Measurements from ENCODE around the gene CLINT1.

The CLINT1 gene

GRCh38 chr5:157817928-157818327 lies 41.0 kb downstream of the CLINT1 start:
- Histone ChIP-seq H3K4me1 (ENCODE audit: insufficient read depth, low read length) (peaks cover 42% of the 10 kb centered on the region), H3K36me3 (ENCODE audit: insufficient read depth, low read length) (peaks cover 10% of the 10 kb centered on the region), H3K4me3 (ENCODE audit: low read depth in 1 of 2, low read length in 2 of 2) (no peak overlapping the region), H3K9ac (ENCODE audit: low read length) (no peak overlapping the region), H3K27ac (ENCODE audit: low read depth, low read length) (no peak overlapping the region), H3K9me3 (ENCODE audit: low read length) (no peaks in the 10 kb centered on the region), H3K27me3 (ENCODE audit: control insufficient read depth in 1 of 2, insufficient read depth in 2 of 2, low read length in 2 of 2) (no peaks in the 10 kb centered on the region)

- H3K36me3 ChIP-seq (ENCODE audit: insufficient read depth, low read length): peaks cover 12% of the 10 kb centered on the region
- peaks cover 37% of the 10 kb centered on the region for H3K4me1 ChIP-seq (ENCODE audit: insufficient read depth, low read length)
- H3K27me3 ChIP-seq (ENCODE audit: control insufficient read depth in 1 of 2, insufficient read depth in 2 of 2, low read length in 2 of 2): no peaks in the 10 kb centered on the region
- no peak overlapping the region for H3K9ac ChIP-seq (ENCODE audit: low read length)
- H3K27ac ChIP-seq (ENCODE audit: low read depth, low read length): no peak overlapping the region
- no peaks in the 10 kb centered on the region for H3K9me3 ChIP-seq (ENCODE audit: low read length)
- H3K4me3 ChIP-seq (ENCODE audit: low read depth in 1 of 2, low read length in 2 of 2): no peak overlapping the region
Observed at GRCh38 chr5:157817387-157817702, 41.6 kb downstream of the CLINT1 start.

- Histone ChIP-seq H3K9ac (ENCODE audit: low read length) (no peak overlapping the region), H3K27ac (ENCODE audit: low read depth, low read length) (no peak overlapping the region), H3K4me3 (ENCODE audit: low read depth in 1 of 2, low read length in 2 of 2) (no peak overlapping the region), H3K9me3 (ENCODE audit: low read length) (no peaks in the 10 kb centered on the region), H3K4me1 (ENCODE audit: insufficient read depth, low read length) (peaks cover 35% of the 10 kb centered on the region), H3K27me3 (ENCODE audit: control insufficient read depth in 1 of 2, insufficient read depth in 2 of 2, low read length in 2 of 2) (no peaks in the 10 kb centered on the region), H3K36me3 (ENCODE audit: insufficient read depth, low read length) (peaks cover 16% of the 10 kb centered on the region)
Observed at GRCh38 chr5:157816682-157817386, 42.1 kb downstream of the CLINT1 start.

GRCh38 chr5:157812086-157812485 lies 46.9 kb downstream of the CLINT1 start:
- no peak overlapping the region for H3K9ac ChIP-seq (ENCODE audit: low read length)
- no peak overlapping the region for H3K27ac ChIP-seq (ENCODE audit: low read depth, low read length)
- no peaks in the 10 kb centered on the region for H3K27me3 ChIP-seq (ENCODE audit: control insufficient read depth in 1 of 2, insufficient read depth in 2 of 2, low read length in 2 of 2)
- H3K4me1 ChIP-seq (ENCODE audit: insufficient read depth, low read length): peaks cover 7% of the 10 kb centered on the region
- peaks cover 41% of the 10 kb centered on the region for H3K36me3 ChIP-seq (ENCODE audit: insufficient read depth, low read length)
- no peaks in the 10 kb centered on the region for H3K9me3 ChIP-seq (ENCODE audit: low read length)
- H3K4me3 ChIP-seq (ENCODE audit: low read depth in 1 of 2, low read length in 2 of 2): no peak overlapping the region

GRCh38 chr5:157808043-157808442 lies 50.9 kb downstream of the CLINT1 start:
- no peak overlapping the region for H3K27ac ChIP-seq (ENCODE audit: low read depth, low read length)
- peaks cover 7% of the 10 kb centered on the region for H3K4me1 ChIP-seq (ENCODE audit: insufficient read depth, low read length)
- H3K36me3 ChIP-seq (ENCODE audit: insufficient read depth, low read length): peaks cover 46% of the 10 kb centered on the region
- H3K9ac ChIP-seq (ENCODE audit: low read length): no peak overlapping the region
- no peaks in the 10 kb centered on the region for H3K9me3 ChIP-seq (ENCODE audit: low read length)
- H3K4me3 ChIP-seq (ENCODE audit: low read depth in 1 of 2, low read length in 2 of 2): no peak overlapping the region
- no peaks in the 10 kb centered on the region for H3K27me3 ChIP-seq (ENCODE audit: control insufficient read depth in 1 of 2, insufficient read depth in 2 of 2, low read length in 2 of 2)

GRCh38 chr5:157802736-157803135 lies 56.2 kb downstream of the CLINT1 start:
- no peaks in the 10 kb centered on the region for H3K27me3 ChIP-seq (ENCODE audit: control insufficient read depth in 1 of 2, insufficient read depth in 2 of 2, low read length in 2 of 2)
- H3K27ac ChIP-seq (ENCODE audit: low read depth, low read length): no peak overlapping the region
- H3K36me3 ChIP-seq (ENCODE audit: insufficient read depth, low read length): peaks cover 17% of the 10 kb centered on the region
- H3K9ac ChIP-seq (ENCODE audit: low read length): no peak overlapping the region
- no peaks in the 10 kb centered on the region for H3K9me3 ChIP-seq (ENCODE audit: low read length)
- H3K4me3 ChIP-seq (ENCODE audit: low read depth in 1 of 2, low read length in 2 of 2): no peak overlapping the region
- H3K4me1 ChIP-seq (ENCODE audit: insufficient read depth, low read length): no peaks in the 10 kb centered on the region

- H3K9ac ChIP-seq (ENCODE audit: low read length): no peak overlapping the region
- no peak overlapping the region for H3K27ac ChIP-seq (ENCODE audit: low read depth, low read length)
- H3K9me3 ChIP-seq (ENCODE audit: low read length): no peaks in the 10 kb centered on the region
- H3K4me3 ChIP-seq (ENCODE audit: low read depth in 1 of 2, low read length in 2 of 2): no peak overlapping the region
- no peaks in the 10 kb centered on the region for H3K27me3 ChIP-seq (ENCODE audit: control insufficient read depth in 1 of 2, insufficient read depth in 2 of 2, low read length in 2 of 2)
- peaks cover 6% of the 10 kb centered on the region for H3K36me3 ChIP-seq (ENCODE audit: insufficient read depth, low read length)
- H3K4me1 ChIP-seq (ENCODE audit: insufficient read depth, low read length): no peaks in the 10 kb centered on the region
Observed at GRCh38 chr5:157800137-157800536, 58.8 kb downstream of the CLINT1 start.

- no peak overlapping the region for H3K9ac ChIP-seq (ENCODE audit: low read length)
- H3K27ac ChIP-seq (ENCODE audit: low read depth, low read length): no peak overlapping the region
- no peaks in the 10 kb centered on the region for H3K4me1 ChIP-seq (ENCODE audit: insufficient read depth, low read length)
- H3K36me3 ChIP-seq (ENCODE audit: insufficient read depth, low read length): peaks cover 3% of the 10 kb centered on the region
- H3K27me3 ChIP-seq (ENCODE audit: control insufficient read depth in 1 of 2, insufficient read depth in 2 of 2, low read length in 2 of 2): no peaks in the 10 kb centered on the region
- no peaks in the 10 kb centered on the region for H3K9me3 ChIP-seq (ENCODE audit: low read length)
- no peak overlapping the region for H3K4me3 ChIP-seq (ENCODE audit: low read depth in 1 of 2, low read length in 2 of 2)
Observed at GRCh38 chr5:157799578-157799977, 59.4 kb downstream of the CLINT1 start.

- no peaks in the 10 kb centered on the region for H3K27me3 ChIP-seq (ENCODE audit: control insufficient read depth in 1 of 2, insufficient read depth in 2 of 2, low read length in 2 of 2)
- H3K27ac ChIP-seq (ENCODE audit: low read depth, low read length): no peak overlapping the region
- H3K36me3 ChIP-seq (ENCODE audit: insufficient read depth, low read length): peaks cover 28% of the 10 kb centered on the region
- H3K4me1 ChIP-seq (ENCODE audit: insufficient read depth, low read length): no peaks in the 10 kb centered on the region
- no peaks in the 10 kb centered on the region for H3K9me3 ChIP-seq (ENCODE audit: low read length)
- no peak overlapping the region for H3K4me3 ChIP-seq (ENCODE audit: low read depth in 1 of 2, low read length in 2 of 2)
- no peak overlapping the region for H3K9ac ChIP-seq (ENCODE audit: low read length)
Observed at GRCh38 chr5:157793301-157793700, 65.6 kb downstream of the CLINT1 start.

- Histone ChIP-seq H3K9me3 (ENCODE audit: low read length) (no peaks in the 10 kb centered on the region), H3K9ac (ENCODE audit: low read length) (no peak overlapping the region), H3K27me3 (ENCODE audit: control insufficient read depth in 1 of 2, insufficient read depth in 2 of 2, low read length in 2 of 2) (no peaks in the 10 kb centered on the region), H3K27ac (ENCODE audit: low read depth, low read length) (no peak overlapping the region), H3K36me3 (ENCODE audit: insufficient read depth, low read length) (peaks cover 23% of the 10 kb centered on the region), H3K4me1 (ENCODE audit: insufficient read depth, low read length) (no peaks in the 10 kb centered on the region), H3K4me3 (ENCODE audit: low read depth in 1 of 2, low read length in 2 of 2) (no peak overlapping the region)
Observed at GRCh38 chr5:157785801-157786200, 73.1 kb downstream of the CLINT1 start.

GRCh38 chr5:157779221-157779620 lies 79.7 kb downstream of the CLINT1 start:
- no peak overlapping the region for H3K9ac ChIP-seq (ENCODE audit: low read length)
- no peak overlapping the region for H3K4me3 ChIP-seq (ENCODE audit: low read depth in 1 of 2, low read length in 2 of 2)
- peaks cover 1% of the 10 kb centered on the region for H3K36me3 ChIP-seq (ENCODE audit: insufficient read depth, low read length)
- no peaks in the 10 kb centered on the region for H3K4me1 ChIP-seq (ENCODE audit: insufficient read depth, low read length)
- no peak overlapping the region for H3K27ac ChIP-seq (ENCODE audit: low read depth, low read length)
- no peaks in the 10 kb centered on the region for H3K27me3 ChIP-seq (ENCODE audit: control insufficient read depth in 1 of 2, insufficient read depth in 2 of 2, low read length in 2 of 2)
- H3K9me3 ChIP-seq (ENCODE audit: low read length): no peaks in the 10 kb centered on the region

GRCh38 chr5:157778121-157778805 lies 80.7 kb downstream of the CLINT1 start:
- Histone ChIP-seq H3K4me1 (ENCODE audit: insufficient read depth, low read length) (no peaks in the 10 kb centered on the region), H3K4me3 (ENCODE audit: low read depth in 1 of 2, low read length in 2 of 2) (no peak overlapping the region), H3K9ac (ENCODE audit: low read length) (no peak overlapping the region), H3K36me3 (ENCODE audit: insufficient read depth, low read length) (no peaks in the 10 kb centered on the region), H3K27ac (ENCODE audit: low read depth, low read length) (no peak overlapping the region), H3K9me3 (ENCODE audit: low read length) (no peaks in the 10 kb centered on the region), H3K27me3 (ENCODE audit: control insufficient read depth in 1 of 2, insufficient read depth in 2 of 2, low read length in 2 of 2) (no peaks in the 10 kb centered on the region)
